ENCODE data around the gene CCM2L. TPM values are rescaled to one million over a fixed set of nuclear protein-coding genes. Genes with fewer than 3 reads are reported as not detected.

CCM2L gene
- total RNA-seq, 2 experiments from 2014 or later: not detected

DNA sequence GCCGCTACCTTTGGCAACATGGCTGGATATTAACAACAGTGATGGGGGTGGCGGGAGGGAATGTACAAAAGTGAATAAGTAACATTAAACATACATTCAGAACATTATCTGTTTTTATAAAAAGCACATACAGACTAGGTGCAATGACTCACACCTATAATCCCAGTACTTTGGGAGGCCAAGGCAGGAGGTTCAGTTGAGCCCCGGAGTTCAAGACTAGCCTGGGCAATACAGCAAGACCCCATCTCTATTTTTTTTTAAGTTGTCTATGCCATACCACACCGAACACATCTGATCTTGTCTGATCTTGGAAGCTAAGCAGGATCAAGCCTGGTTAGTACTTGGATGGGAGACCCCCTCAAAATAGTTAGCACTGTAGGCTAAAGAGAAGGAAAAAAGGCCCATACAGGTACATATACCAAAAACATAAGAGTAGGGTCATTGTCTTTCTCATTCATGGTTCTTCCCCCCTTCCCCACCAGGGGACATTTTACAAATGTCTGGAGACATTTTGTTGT lies 40.1 kb downstream of the CCM2L start:
- peaks cover 50% of the 10 kb centered on the region for H3K27me3 Mint-ChIP-seq
- DNase-seq: no peak
- no peaks in the 10 kb centered on the region for H3K36me3 Mint-ChIP-seq (ENCODE audit: low read depth)
- intact Hi-C loops (cut with micrococcal nuclease): no loop called here
- H3K27ac Mint-ChIP-seq: no peak overlapping the region
- peaks cover 15% of the 10 kb centered on the region for H3K4me1 Mint-ChIP-seq (ENCODE audit: low read depth)
- no peaks in the 10 kb centered on the region for H3K9me3 Mint-ChIP-seq
- TF ChIP-seq, protein P1, sequence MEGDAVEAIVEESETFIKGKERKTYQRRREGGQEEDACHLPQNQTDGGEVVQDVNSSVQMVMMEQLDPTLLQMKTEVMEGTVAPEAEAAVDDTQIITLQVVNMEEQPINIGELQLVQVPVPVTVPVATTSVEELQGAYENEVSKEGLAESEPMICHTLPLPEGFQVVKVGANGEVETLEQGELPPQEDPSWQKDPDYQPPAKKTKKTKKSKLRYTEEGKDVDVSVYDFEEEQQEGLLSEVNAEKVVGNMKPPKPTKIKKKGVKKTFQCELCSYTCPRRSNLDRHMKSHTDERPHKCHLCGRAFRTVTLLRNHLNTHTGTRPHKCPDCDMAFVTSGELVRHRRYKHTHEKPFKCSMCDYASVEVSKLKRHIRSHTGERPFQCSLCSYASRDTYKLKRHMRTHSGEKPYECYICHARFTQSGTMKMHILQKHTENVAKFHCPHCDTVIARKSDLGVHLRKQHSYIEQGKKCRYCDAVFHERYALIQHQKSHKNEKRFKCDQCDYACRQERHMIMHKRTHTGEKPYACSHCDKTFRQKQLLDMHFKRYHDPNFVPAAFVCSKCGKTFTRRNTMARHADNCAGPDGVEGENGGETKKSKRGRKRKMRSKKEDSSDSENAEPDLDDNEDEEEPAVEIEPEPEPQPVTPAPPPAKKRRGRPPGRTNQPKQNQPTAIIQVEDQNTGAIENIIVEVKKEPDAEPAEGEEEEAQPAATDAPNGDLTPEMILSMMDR (IDR thresholded peaks at IDR 0.05): no peak
- ChIA-PET POLR2A (no interaction called here), CTCF (no interaction called here)
- H3K4me3 Mint-ChIP-seq: no peak overlapping the region
- ATAC-seq: no peak

DNA sequence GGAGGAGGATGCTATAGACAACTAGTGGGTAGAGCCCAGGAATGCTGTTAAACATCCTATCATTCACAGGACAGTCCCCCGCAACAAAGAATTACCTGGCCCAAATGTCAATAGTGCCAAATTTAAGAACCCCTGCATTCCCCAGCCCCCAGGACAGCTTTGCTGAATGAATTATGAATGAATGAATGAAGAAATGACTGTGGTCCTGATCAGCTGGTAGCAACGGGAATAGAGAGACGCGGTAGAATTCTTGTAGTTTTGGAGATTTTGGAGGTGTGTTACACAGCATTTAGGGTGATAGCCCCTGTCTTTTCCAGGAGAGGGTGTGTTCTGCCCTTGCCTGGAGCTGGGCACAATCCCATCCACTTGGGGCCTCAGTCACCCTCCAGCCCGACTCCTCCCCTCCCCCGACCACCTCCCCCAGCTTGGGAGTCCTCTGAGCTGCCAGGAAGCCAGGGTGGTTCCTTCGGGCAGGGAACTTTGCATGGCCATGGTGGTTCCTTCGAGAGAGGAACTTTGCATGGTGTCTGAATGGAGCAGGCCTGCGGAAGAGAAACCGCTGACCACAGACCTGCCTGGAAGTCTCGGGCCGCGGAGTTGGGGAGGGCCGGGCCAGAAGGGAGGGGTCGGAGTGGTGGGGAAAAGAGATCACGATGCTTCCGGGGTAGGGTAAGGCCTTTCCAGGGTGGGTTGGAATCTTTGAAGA lies 40.8 kb downstream of the CCM2L start:
- Mint-ChIP-seq H3K9me3 (no peaks in the 10 kb centered on the region), H3K4me1 (ENCODE audit: low read depth) (peaks cover 15% of the 10 kb centered on the region), H3K27me3 (peaks cover 50% of the 10 kb centered on the region), H3K36me3 (ENCODE audit: low read depth) (no peaks in the 10 kb centered on the region), H3K4me3 (no peak overlapping the region), H3K27ac (no peak overlapping the region)
- TF ChIP-seq, protein P1 (IDR thresholded peaks at IDR 0.05): no peak
- POLR2A ChIA-PET: no interaction called here
- intact Hi-C loops (cut with micrococcal nuclease): no loop called here
- DNase-seq: no peak
- CTCF ChIA-PET: no interaction called here
- ATAC-seq: no peak

DNA sequence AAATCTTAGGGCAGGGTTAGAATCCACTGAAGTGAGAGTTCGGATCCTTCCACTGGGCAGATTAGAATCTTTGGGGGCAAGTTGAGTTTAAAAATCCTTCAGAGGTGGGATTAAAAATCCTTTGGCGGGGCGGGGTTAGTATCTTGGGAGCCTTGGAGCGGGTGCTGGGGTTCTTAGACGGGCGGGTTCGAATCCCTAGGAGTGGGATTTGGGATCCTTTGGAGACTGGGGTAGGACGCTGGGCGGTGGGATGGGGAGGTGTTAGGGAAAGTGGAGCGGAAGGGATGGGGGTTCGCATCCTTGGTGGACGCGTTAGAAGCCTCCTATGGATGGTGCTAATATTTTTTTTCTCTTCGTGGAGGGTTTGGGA lies 41.5 kb downstream of the CCM2L start:
- intact Hi-C loops (cut with micrococcal nuclease): no loop called here
- Mint-ChIP-seq H3K36me3 (ENCODE audit: low read depth) (no peaks in the 10 kb centered on the region), H3K27me3 (peaks cover 47% of the 10 kb centered on the region), H3K4me3 (peak overlapping the region; percentile 35), H3K9me3 (no peaks in the 10 kb centered on the region), H3K4me1 (ENCODE audit: low read depth) (peaks cover 15% of the 10 kb centered on the region), H3K27ac (no peak overlapping the region)
- ChIA-PET POLR2A (no interaction called here), CTCF (interaction anchor here (2.3 kb wide), 1 partner anchor 20 kb away, joined by 7 read pairs; no protein-coding TSS in a partner anchor)
- TF ChIP-seq, protein P1 (IDR thresholded peaks at IDR 0.05): no peak
- DNase-seq (no peak), ATAC-seq (no peak)

DNA sequence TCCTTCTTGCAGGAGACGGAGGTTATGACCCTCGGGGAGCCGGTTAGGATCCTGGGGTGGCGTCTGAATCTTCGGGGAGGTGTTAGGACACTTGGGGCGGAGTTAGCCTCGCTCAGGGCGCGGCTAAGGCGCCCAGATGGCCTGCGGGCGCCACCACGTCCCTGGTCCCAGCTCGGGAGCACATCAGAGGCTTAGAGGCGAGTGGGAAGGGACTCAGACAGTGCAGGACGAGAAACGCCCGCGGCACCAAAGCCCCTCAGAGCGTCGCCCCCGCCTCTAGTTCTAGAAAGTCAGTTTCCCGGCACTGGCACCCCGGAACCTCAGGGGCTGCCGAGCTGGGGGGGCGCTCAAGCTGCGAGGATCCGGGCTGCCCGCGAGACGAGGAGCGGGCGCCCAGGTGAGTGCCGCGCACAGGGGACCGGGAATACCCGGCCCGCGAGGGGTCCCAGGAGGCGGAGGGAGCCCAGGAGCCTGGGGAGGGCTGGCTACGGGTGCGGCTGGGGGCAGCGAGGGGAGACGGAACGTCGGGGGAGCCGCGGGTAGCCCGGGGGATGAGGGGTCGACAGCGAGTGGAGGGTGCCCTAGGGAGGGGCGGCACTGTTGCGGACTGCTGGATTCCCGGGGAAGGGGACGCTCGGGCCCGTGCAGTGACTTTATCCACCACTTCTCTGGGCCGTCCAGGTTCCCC lies 42.0 kb downstream of the CCM2L start, which contains the start of gene HCK:
TSS of gene HCK (plus strand) at position 153 of the 688 bp plus-strand sequence.
- DNase-seq (peak; percentile 12), ATAC-seq (no peak)
- no peak within 1 kb of the TSS for H3K27ac Mint-ChIP-seq
- intact Hi-C loops (cut with micrococcal nuclease): no loop called here
- H3K4me1 Mint-ChIP-seq (ENCODE audit: low read depth): peaks cover 15% of the 10 kb centered on the region
- TF ChIP-seq, protein P1 (IDR thresholded peaks at IDR 0.05): no peak
- POLR2A ChIA-PET: no interaction called here
- CTCF ChIA-PET: interaction anchor here (2.3 kb wide), 1 partner anchor 20 kb away, joined by 7 read pairs; no protein-coding TSS in a partner anchor
- no peaks in the 10 kb centered on the region for H3K9me3 Mint-ChIP-seq
- peak within 1 kb of the TSS; percentile 35 for H3K4me3 Mint-ChIP-seq
- no peaks in the 10 kb centered on the region for H3K36me3 Mint-ChIP-seq (ENCODE audit: low read depth)
- H3K27me3 Mint-ChIP-seq: peaks cover 45% of the 10 kb centered on the region
